Activated naive CD4-positive, alpha-beta T cell treated with anti-CD3 and anti-CD28 coated beads for 36 hours (primary cell): ENCODE data around the gene RASA3. TPM values are rescaled to one million over a fixed set of nuclear protein-coding genes. Genes with fewer than 3 reads are reported as not detected.

Source experiments
- CTCF ChIA-PET: fragments of 350-600 bp; sonication (Branson Sonifier 250); formaldehyde crosslinking; loops from one replicate; lab custom pipeline; 2021; ENCODE audit warnings: antibody characterized with exemption; lab: Charles Lee
- DNase-seq: peaks from one replicate; pipeline ENCODE4 v3.0.0-alpha.2; 2020
- H3K27ac Mint-ChIP-seq: one replicate; pipeline ENCODE4 v1.8.0; 2021; ENCODE audit warnings: mild to moderate bottlenecking, mixed read lengths
- H3K27me3 Mint-ChIP-seq: one replicate; pipeline ENCODE4 v1.8.0; 2021; ENCODE audit warnings: low read depth, mixed read lengths
- H3K36me3 Mint-ChIP-seq: one replicate; pipeline ENCODE4 v1.8.0; 2021; ENCODE audit warnings: low read depth, mixed read lengths
- H3K4me1 Mint-ChIP-seq: one replicate; pipeline ENCODE4 v1.8.0; 2021; ENCODE audit warnings: low read depth, mixed read lengths
- H3K4me3 Mint-ChIP-seq: one replicate; pipeline ENCODE4 v1.8.0; 2021; ENCODE audit warnings: mild to moderate bottlenecking, moderate library complexity, mixed read lengths
- H3K9me3 Mint-ChIP-seq: one replicate; pipeline ENCODE4 v1.8.0; 2021; ENCODE audit warnings: mixed read lengths
- intact Hi-C: fragments of 100-400 bp; cut with micrococcal nuclease; formaldehyde crosslinking; loops from one replicate; pipeline ENCODE4 v1.15.1; 2023
- total RNA-seq, 2 experiments: library from RNA; stranded (reverse); gene quantifications; one replicate each; pipeline ENCODE4 v1.2.3, GENCODE V29; 2021

RASA3 gene
- total RNA-seq, 2 experiments from 2014 or later: 48.3 to 48.8 TPM

DNA sequence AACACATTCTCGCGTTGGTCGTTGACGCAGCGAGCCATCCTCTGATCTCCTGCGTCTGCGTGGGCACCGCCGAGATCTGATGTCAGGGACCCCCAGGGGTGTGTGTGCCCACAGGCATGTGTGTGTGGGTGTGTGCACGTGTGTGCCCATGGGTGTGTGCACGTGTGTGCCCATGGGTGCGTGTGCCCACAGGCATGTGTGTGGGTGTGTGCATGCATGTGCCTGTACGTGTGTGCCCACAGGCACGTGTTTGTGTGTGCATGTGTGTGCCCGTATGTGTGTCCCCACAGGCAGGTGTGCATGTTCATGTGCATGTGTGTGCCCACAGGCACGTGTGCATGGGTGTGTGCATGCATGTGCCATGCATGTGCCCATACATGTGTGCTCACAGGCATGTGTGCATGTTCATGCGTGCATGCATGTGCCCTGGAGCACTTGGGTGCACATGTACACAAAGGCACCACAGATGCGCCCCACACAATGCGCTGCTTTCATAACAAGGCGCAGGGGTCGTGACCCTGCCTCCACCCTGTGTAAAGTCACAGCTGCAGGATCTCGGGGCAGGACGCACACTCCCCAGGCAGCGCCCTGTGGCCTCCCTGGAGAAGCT is 77.5 kb downstream of the RASA3 start:
- CTCF ChIA-PET: no interaction called here
- no peak overlapping the region for H3K4me3 Mint-ChIP-seq
- H3K9me3 Mint-ChIP-seq: no peaks in the 10 kb centered on the region
- intact Hi-C loops: no loop called here
- H3K36me3 Mint-ChIP-seq: peaks cover 14% of the 10 kb centered on the region
- H3K4me1 Mint-ChIP-seq: peaks cover 53% of the 10 kb centered on the region
- H3K27me3 Mint-ChIP-seq: no peaks in the 10 kb centered on the region
- DNase-seq: no peak
- H3K27ac Mint-ChIP-seq: no peak overlapping the region

- H3K27ac Mint-ChIP-seq: no peak overlapping the region
- peaks cover 54% of the 10 kb centered on the region for H3K4me1 Mint-ChIP-seq
- no peak overlapping the region for H3K4me3 Mint-ChIP-seq
- H3K36me3 Mint-ChIP-seq: peaks cover 12% of the 10 kb centered on the region
- DNase-seq: no peak
- no peaks in the 10 kb centered on the region for H3K9me3 Mint-ChIP-seq
- CTCF ChIA-PET: no interaction called here
- intact Hi-C loops: no loop called here
- H3K27me3 Mint-ChIP-seq: no peaks in the 10 kb centered on the region
Measured at GRCh38 chr13:114054264-114054663, 78.2 kb downstream of the RASA3 start.

- intact Hi-C loops: no loop called here
- Mint-ChIP-seq H3K4me3 (no peak overlapping the region), H3K27ac (peak overlapping the region; percentile 53), H3K36me3 (peaks cover 10% of the 10 kb centered on the region), H3K27me3 (no peaks in the 10 kb centered on the region), H3K9me3 (no peaks in the 10 kb centered on the region), H3K4me1 (peaks cover 53% of the 10 kb centered on the region)
- CTCF ChIA-PET: no interaction called here
- DNase-seq: no peak
Measured at GRCh38 chr13:114053026-114053425, 79.4 kb downstream of the RASA3 start.

GRCh38 chr13:114050536-114051450 is 81.6 kb downstream of the RASA3 start:
- peaks cover 63% of the 10 kb centered on the region for H3K4me1 Mint-ChIP-seq
- intact Hi-C loops: no loop called here
- peak overlapping the region; percentile 75 for H3K27ac Mint-ChIP-seq
- no peak for DNase-seq
- H3K4me3 Mint-ChIP-seq: no peak overlapping the region
- CTCF ChIA-PET: no interaction called here
- H3K9me3 Mint-ChIP-seq: no peaks in the 10 kb centered on the region
- H3K36me3 Mint-ChIP-seq: peaks cover 15% of the 10 kb centered on the region
- no peaks in the 10 kb centered on the region for H3K27me3 Mint-ChIP-seq

DNA sequence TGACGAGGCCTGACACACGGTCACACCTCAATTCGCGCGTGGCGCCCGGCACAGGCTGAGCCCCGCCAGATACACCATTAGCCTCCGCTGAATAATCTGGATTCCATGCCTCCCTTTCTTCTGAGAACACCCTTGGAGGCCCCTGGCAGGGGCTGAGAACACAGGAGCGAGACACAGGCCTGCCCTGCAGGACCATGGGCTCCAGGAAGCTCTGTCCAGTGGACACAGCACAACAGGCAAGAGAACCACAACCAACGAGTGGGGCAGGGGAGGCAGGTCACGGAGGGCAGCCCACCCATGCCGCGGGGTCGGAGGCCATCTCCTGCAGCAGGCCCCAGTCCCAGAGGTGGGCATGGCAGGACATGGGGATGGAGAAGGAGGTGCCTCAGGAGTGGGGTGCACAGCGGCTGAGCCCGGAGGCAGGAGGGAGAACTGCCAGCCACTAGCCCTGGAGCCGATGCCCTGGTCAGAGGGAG is 82.8 kb downstream of the RASA3 start:
- peaks cover 15% of the 10 kb centered on the region for H3K36me3 Mint-ChIP-seq
- H3K27ac Mint-ChIP-seq: peak overlapping the region; percentile 86
- H3K27me3 Mint-ChIP-seq: no peaks in the 10 kb centered on the region
- intact Hi-C loops: loop anchor here (1.0 kb wide), 1 partner anchor 16 kb away; no protein-coding TSS in a partner anchor
- CTCF ChIA-PET: interaction anchor here (0.9 to 1.1 kb wide), 2 partner anchors 18 to 61 kb away, joined by 3 to 4 read pairs; no protein-coding TSS in a partner anchor
- no peak overlapping the region for H3K4me3 Mint-ChIP-seq
- DNase-seq: no peak
- H3K9me3 Mint-ChIP-seq: no peaks in the 10 kb centered on the region
- peaks cover 73% of the 10 kb centered on the region for H3K4me1 Mint-ChIP-seq

GRCh38 chr13:114049026-114049425 is 83.4 kb downstream of the RASA3 start:
- Mint-ChIP-seq H3K4me3 (peak overlapping the region; percentile 53), H3K27ac (peak overlapping the region; percentile 86), H3K27me3 (no peaks in the 10 kb centered on the region), H3K36me3 (peaks cover 18% of the 10 kb centered on the region), H3K4me1 (peaks cover 69% of the 10 kb centered on the region), H3K9me3 (no peaks in the 10 kb centered on the region)
- DNase-seq: peak; percentile 83
- CTCF ChIA-PET: interaction anchor here (0.9 to 1.1 kb wide), 2 partner anchors 19 to 61 kb away, joined by 3 to 4 read pairs; no protein-coding TSS in a partner anchor
- intact Hi-C loops: loop anchor here (1.0 kb wide), 1 partner anchor 16 kb away; no protein-coding TSS in a partner anchor

DNA sequence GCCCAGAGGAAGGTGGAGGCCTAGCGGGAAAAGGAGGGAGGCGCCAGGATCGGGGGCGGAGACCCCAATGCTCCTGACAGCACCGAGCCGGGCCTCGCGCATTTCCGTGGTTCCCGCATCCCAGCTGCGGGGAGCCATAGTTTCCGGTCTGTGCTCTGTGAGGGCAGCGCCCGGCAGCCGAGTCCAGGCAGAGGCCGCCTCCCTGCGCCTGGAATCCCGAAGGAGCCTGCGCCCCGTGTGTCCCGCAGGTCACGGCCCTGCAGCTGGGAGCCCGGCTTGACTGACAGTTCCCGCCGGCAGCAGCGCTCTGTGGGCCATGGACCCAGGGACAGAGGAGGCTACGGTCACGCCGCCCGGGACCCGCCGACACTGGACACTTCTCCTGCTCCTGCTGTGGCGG is 84.0 kb downstream of the RASA3 start:
- peaks cover 18% of the 10 kb centered on the region for H3K36me3 Mint-ChIP-seq
- intact Hi-C loops: no loop called here
- peaks cover 68% of the 10 kb centered on the region for H3K4me1 Mint-ChIP-seq
- no peak overlapping the region for H3K27ac Mint-ChIP-seq
- no peaks in the 10 kb centered on the region for H3K27me3 Mint-ChIP-seq
- no peaks in the 10 kb centered on the region for H3K9me3 Mint-ChIP-seq
- no peak overlapping the region for H3K4me3 Mint-ChIP-seq
- CTCF ChIA-PET: interaction anchor here (1.1 kb wide), 1 partner anchor 19 kb away, joined by 3 read pairs; no protein-coding TSS in a partner anchor
- DNase-seq: no peak

- H3K36me3 Mint-ChIP-seq: peaks cover 22% of the 10 kb centered on the region
- CTCF ChIA-PET: no interaction called here
Measured at GRCh38 chr13:114047358-114047881, 85.0 kb downstream of the RASA3 start.

GRCh38 chr13:114046431-114046975 is 85.9 kb downstream of the RASA3 start:
- H3K9me3 Mint-ChIP-seq: no peaks in the 10 kb centered on the region
- peaks cover 67% of the 10 kb centered on the region for H3K4me1 Mint-ChIP-seq
- peak overlapping the region; percentile 50 for H3K27ac Mint-ChIP-seq
- intact Hi-C loops: no loop called here
- no peak for DNase-seq
- no peak overlapping the region for H3K4me3 Mint-ChIP-seq
- CTCF ChIA-PET: interaction anchor here (0.9 to 1.0 kb wide), 2 partner anchors 12 to 63 kb away, joined by 3 to 4 read pairs; no protein-coding TSS in a partner anchor
- peaks cover 24% of the 10 kb centered on the region for H3K36me3 Mint-ChIP-seq
- H3K27me3 Mint-ChIP-seq: no peaks in the 10 kb centered on the region

More at GRCh38 chr13:114047358-114047881, 85.0 kb downstream of the RASA3 start:
- Mint-ChIP-seq H3K4me1 (peaks cover 68% of the 10 kb centered on the region), H3K27ac (peak overlapping the region; percentile 50), H3K9me3 (no peaks in the 10 kb centered on the region), H3K27me3 (no peaks in the 10 kb centered on the region), H3K4me3 (no peak overlapping the region)
- no peak for DNase-seq
- intact Hi-C loops: no loop called here

DNA sequence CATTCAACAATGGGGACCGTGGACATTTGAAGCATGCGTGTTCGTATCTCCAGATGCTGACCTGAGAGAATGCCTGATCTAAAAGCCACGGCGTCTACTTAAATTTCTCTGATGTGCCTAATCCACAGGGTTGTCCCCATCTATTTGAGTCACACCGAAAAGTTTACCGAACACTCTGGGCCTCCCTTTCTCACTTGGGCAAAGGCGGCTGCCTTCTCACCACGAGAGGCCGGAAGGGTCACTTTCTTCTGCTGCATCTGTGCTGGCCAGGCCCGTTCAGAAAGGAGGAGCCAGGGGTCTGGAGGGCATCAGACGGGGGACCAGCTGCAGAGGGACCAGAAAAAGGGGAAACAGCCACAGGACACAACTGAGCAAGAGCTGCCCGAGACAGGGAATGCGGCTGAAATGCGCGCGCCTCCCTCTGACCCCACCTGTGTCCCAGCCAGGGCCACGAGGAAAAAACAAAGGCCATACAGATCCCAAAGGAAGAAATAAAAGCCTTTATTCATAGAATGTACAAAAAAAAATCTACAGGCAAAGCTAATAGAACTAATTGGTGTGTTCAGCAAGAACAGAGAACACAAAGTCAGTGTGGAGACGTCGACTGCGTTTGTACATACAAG is 87.2 kb downstream of the RASA3 start:
- no peaks in the 10 kb centered on the region for H3K9me3 Mint-ChIP-seq
- intact Hi-C loops: no loop called here

GRCh38 chr13:114044486-114044885 is 87.9 kb downstream of the RASA3 start:
- intact Hi-C loops: no loop called here
- peaks cover 26% of the 10 kb centered on the region for H3K36me3 Mint-ChIP-seq

More for the DNA sequence above, 87.2 kb downstream of the RASA3 start:
- no peak for DNase-seq
- H3K27me3 Mint-ChIP-seq: no peaks in the 10 kb centered on the region
- H3K36me3 Mint-ChIP-seq: peaks cover 26% of the 10 kb centered on the region
- CTCF ChIA-PET: interaction anchor here (1.0 kb wide), 1 partner anchor 13 kb away, joined by 3 read pairs; no protein-coding TSS in a partner anchor
- H3K27ac Mint-ChIP-seq: peak overlapping the region; percentile 84
- H3K4me1 Mint-ChIP-seq: peaks cover 62% of the 10 kb centered on the region
- H3K4me3 Mint-ChIP-seq: no peak overlapping the region

More at GRCh38 chr13:114044486-114044885, 87.9 kb downstream of the RASA3 start:
- CTCF ChIA-PET: no interaction called here
- DNase-seq: no peak
- Mint-ChIP-seq H3K4me1 (peaks cover 57% of the 10 kb centered on the region), H3K9me3 (no peaks in the 10 kb centered on the region), H3K4me3 (no peak overlapping the region), H3K27me3 (no peaks in the 10 kb centered on the region), H3K27ac (peak overlapping the region; percentile 84)
